Activated T-helper 2 cell treated with anti-CD3 and anti-CD28 coated beads, Interferon-gamma antibody, Interleukin-2, Interleukin-4, amounts not matched to agents 10 μg/mL and 5 μg/mL and 100 μg/mL, durations not matched to agents 14 hours and 24 hours and 36 hours (primary cell): Measurements from ENCODE around the gene ABLIM2. TPM values are rescaled to one million over a fixed set of nuclear protein-coding genes. Genes with fewer than 3 reads are reported as not detected.

Source experiments
- DNase-seq: peaks from one replicate; pipeline ENCODE4 v3.0.0; 2021; ENCODE audit warnings: low spot score
- H3K27ac Mint-ChIP-seq: one replicate; pipeline ENCODE4 v1.8.0; 2021; ENCODE audit warnings: mixed read lengths
- H3K27me3 Mint-ChIP-seq: one replicate; pipeline ENCODE4 v1.8.0; 2021; ENCODE audit warnings: low read depth, mixed read lengths
- H3K36me3 Mint-ChIP-seq: one replicate; pipeline ENCODE4 v1.8.0; 2021; ENCODE audit warnings: low read depth, mixed read lengths
- H3K4me1 Mint-ChIP-seq: one replicate; pipeline ENCODE4 v1.8.0; 2021; ENCODE audit warnings: low read depth, mixed read lengths
- H3K4me3 Mint-ChIP-seq: one replicate; pipeline ENCODE4 v1.8.0; 2021; ENCODE audit warnings: low read depth, mild to moderate bottlenecking, moderate library complexity, mixed read lengths
- H3K9me3 Mint-ChIP-seq: one replicate; pipeline ENCODE4 v1.8.0; 2021; ENCODE audit warnings: mixed read lengths
- intact Hi-C: fragments of 100-400 bp; cut with micrococcal nuclease; formaldehyde crosslinking; loops from one replicate; pipeline ENCODE4 v1.15.1; 2023
- total RNA-seq: library from RNA; stranded (reverse); gene quantifications from 2 replicates; pipeline ENCODE4 v1.2.3, GENCODE V29; 2022

ABLIM2 gene
- total RNA-seq, 1 donor from 2014 or later: 0.32 TPM

GRCh38 chr4:8012517-8012916 lies 146.1 kb downstream of the ABLIM2 start:
- no peak for DNase-seq
- no peak overlapping the region for H3K27ac Mint-ChIP-seq
- peaks cover 1% of the 10 kb centered on the region for H3K27me3 Mint-ChIP-seq
- intact Hi-C loops: no loop called here
- no peak overlapping the region for H3K4me3 Mint-ChIP-seq
- no peaks in the 10 kb centered on the region for H3K4me1 Mint-ChIP-seq
- H3K36me3 Mint-ChIP-seq: no peaks in the 10 kb centered on the region
- no peaks in the 10 kb centered on the region for H3K9me3 Mint-ChIP-seq

GRCh38 chr4:8010618-8011017 lies 148.0 kb downstream of the ABLIM2 start:
- Mint-ChIP-seq H3K4me1 (no peaks in the 10 kb centered on the region), H3K27me3 (peaks cover 1% of the 10 kb centered on the region), H3K4me3 (no peak overlapping the region), H3K9me3 (no peaks in the 10 kb centered on the region), H3K36me3 (no peaks in the 10 kb centered on the region), H3K27ac (no peak overlapping the region)
- intact Hi-C loops: no loop called here
- no peak for DNase-seq

GRCh38 chr4:8009710-8010511 lies 148.7 kb downstream of the ABLIM2 start:
- H3K4me3 Mint-ChIP-seq: no peak overlapping the region
- H3K27me3 Mint-ChIP-seq: no peaks in the 10 kb centered on the region
- H3K9me3 Mint-ChIP-seq: no peaks in the 10 kb centered on the region
- no peak for DNase-seq
- intact Hi-C loops: no loop called here
- H3K27ac Mint-ChIP-seq: no peak overlapping the region
- H3K4me1 Mint-ChIP-seq: no peaks in the 10 kb centered on the region
- H3K36me3 Mint-ChIP-seq: no peaks in the 10 kb centered on the region

GRCh38 chr4:8009097-8009496 lies 149.5 kb downstream of the ABLIM2 start:
- Mint-ChIP-seq H3K9me3 (no peaks in the 10 kb centered on the region), H3K27ac (no peak overlapping the region), H3K4me3 (no peak overlapping the region), H3K36me3 (no peaks in the 10 kb centered on the region), H3K27me3 (no peaks in the 10 kb centered on the region), H3K4me1 (no peaks in the 10 kb centered on the region)
- no peak for DNase-seq
- intact Hi-C loops: no loop called here

GRCh38 chr4:8008391-8008790 lies 150.2 kb downstream of the ABLIM2 start:
- DNase-seq: no peak
- intact Hi-C loops: no loop called here
- no peaks in the 10 kb centered on the region for H3K9me3 Mint-ChIP-seq
- H3K27me3 Mint-ChIP-seq: no peaks in the 10 kb centered on the region
- H3K4me3 Mint-ChIP-seq: no peak overlapping the region
- no peaks in the 10 kb centered on the region for H3K4me1 Mint-ChIP-seq
- H3K36me3 Mint-ChIP-seq: no peaks in the 10 kb centered on the region
- H3K27ac Mint-ChIP-seq: no peak overlapping the region

- H3K4me1 Mint-ChIP-seq: no peaks in the 10 kb centered on the region
- H3K36me3 Mint-ChIP-seq: no peaks in the 10 kb centered on the region
- no peak overlapping the region for H3K27ac Mint-ChIP-seq
- no peak for DNase-seq
- H3K9me3 Mint-ChIP-seq: no peaks in the 10 kb centered on the region
- intact Hi-C loops: no loop called here
- no peaks in the 10 kb centered on the region for H3K27me3 Mint-ChIP-seq
- H3K4me3 Mint-ChIP-seq: no peak overlapping the region
Observed at GRCh38 chr4:8007581-8007980, 151.0 kb downstream of the ABLIM2 start.

GRCh38 chr4:8006471-8006870 lies 152.1 kb downstream of the ABLIM2 start:
- Mint-ChIP-seq H3K27me3 (no peaks in the 10 kb centered on the region), H3K9me3 (no peaks in the 10 kb centered on the region), H3K36me3 (no peaks in the 10 kb centered on the region), H3K27ac (no peak overlapping the region), H3K4me1 (no peaks in the 10 kb centered on the region), H3K4me3 (no peak overlapping the region)
- no peak for DNase-seq
- intact Hi-C loops: no loop called here

- no peaks in the 10 kb centered on the region for H3K4me1 Mint-ChIP-seq
- no peak overlapping the region for H3K27ac Mint-ChIP-seq
- H3K4me3 Mint-ChIP-seq: no peak overlapping the region
Observed at GRCh38 chr4:8005814-8006215, 152.8 kb downstream of the ABLIM2 start.

GRCh38 chr4:8005033-8005808 lies 153.4 kb downstream of the ABLIM2 start:
- no peaks in the 10 kb centered on the region for H3K36me3 Mint-ChIP-seq
- no peaks in the 10 kb centered on the region for H3K27me3 Mint-ChIP-seq
- no peaks in the 10 kb centered on the region for H3K9me3 Mint-ChIP-seq
- DNase-seq: no peak
- intact Hi-C loops: no loop called here
- no peaks in the 10 kb centered on the region for H3K4me1 Mint-ChIP-seq
- no peak overlapping the region for H3K4me3 Mint-ChIP-seq
- no peak overlapping the region for H3K27ac Mint-ChIP-seq

More at GRCh38 chr4:8005814-8006215, 152.8 kb downstream of the ABLIM2 start:
- H3K27me3 Mint-ChIP-seq: no peaks in the 10 kb centered on the region
- intact Hi-C loops: no loop called here
- DNase-seq: no peak
- H3K9me3 Mint-ChIP-seq: no peaks in the 10 kb centered on the region
- no peaks in the 10 kb centered on the region for H3K36me3 Mint-ChIP-seq

- Mint-ChIP-seq H3K4me3 (no peak overlapping the region), H3K9me3 (no peaks in the 10 kb centered on the region), H3K27ac (no peak overlapping the region), H3K36me3 (no peaks in the 10 kb centered on the region), H3K4me1 (no peaks in the 10 kb centered on the region), H3K27me3 (no peaks in the 10 kb centered on the region)
- DNase-seq: no peak
- intact Hi-C loops: no loop called here
Observed at GRCh38 chr4:8004066-8004465, 154.5 kb downstream of the ABLIM2 start.

- intact Hi-C loops: no loop called here
- H3K27me3 Mint-ChIP-seq: no peaks in the 10 kb centered on the region
- no peak overlapping the region for H3K27ac Mint-ChIP-seq
- H3K9me3 Mint-ChIP-seq: no peaks in the 10 kb centered on the region
- no peak for DNase-seq
- H3K4me3 Mint-ChIP-seq: no peak overlapping the region
- H3K36me3 Mint-ChIP-seq: no peaks in the 10 kb centered on the region
- no peaks in the 10 kb centered on the region for H3K4me1 Mint-ChIP-seq
Observed at GRCh38 chr4:8002525-8003309, 155.9 kb downstream of the ABLIM2 start.

- no peak for DNase-seq
- Mint-ChIP-seq H3K27ac (no peak overlapping the region), H3K4me1 (no peaks in the 10 kb centered on the region), H3K4me3 (no peak overlapping the region), H3K36me3 (no peaks in the 10 kb centered on the region), H3K9me3 (no peaks in the 10 kb centered on the region), H3K27me3 (no peaks in the 10 kb centered on the region)
- intact Hi-C loops: no loop called here
Observed at GRCh38 chr4:8001564-8002355, 156.9 kb downstream of the ABLIM2 start.
